ENCODE data around the gene COLGALT1. TPM values are rescaled to one million over a fixed set of nuclear protein-coding genes. Genes with fewer than 3 reads are reported as not detected.

COLGALT1 gene
- total RNA-seq, 2 experiments from 2014 or later: 49.6 to 68.6 TPM

- no peaks in the 10 kb centered on the region for H3K9me2 ChIP-seq (ENCODE audit: insufficient read depth, low read length)
- DNase-seq (ENCODE audit: low spot score): peak; percentile 97
- H3K4me3 ChIP-seq (ENCODE audit: low read depth, low read length, poor library complexity, severe bottlenecking): peak overlapping the region; percentile 46
- peak overlapping the region; percentile 9; the same call in 1 of the 2 replicates for H2AFZ ChIP-seq (ENCODE audit: low read length)
- H3K9me3 ChIP-seq (ENCODE audit: low read length): peaks cover 5% of the 10 kb centered on the region; the same call in 1 of the 2 replicates
- H4K20me1 ChIP-seq (ENCODE audit: insufficient read depth, low read length): no peaks in the 10 kb centered on the region
- H3K79me2 ChIP-seq (ENCODE audit: insufficient read depth, low read depth, low read length): peaks cover 29% of the 10 kb centered on the region
- intact Hi-C loops (cut with micrococcal nuclease; ENCODE audit: unreplicated experiment): loop anchor here (1.0 to 10.0 kb wide), 5 partner anchors 12 to 1002 kb away; partner anchors contain the start of genes COLGALT1, ELL, FCHO1 and PGLS
- H3K36me3 ChIP-seq (ENCODE audit: insufficient read depth, low read length): peaks cover 19% of the 10 kb centered on the region
- no TSS peak for BruUV-seq (replicated peaks)
- ChIA-PET CTCF (ENCODE audit: unreplicated experiment) (interaction anchor here (1.2 to 1.9 kb wide), 2 partner anchors 9 to 12 kb away, joined by 7 to 8 read pairs; partner anchors contain the start of gene PGLS), POLR2A (interaction anchor here (0.8 to 3.3 kb wide), 3 partner anchors 11 to 83 kb away, joined by 3 to 33 read pairs (median 4); partner anchors contain the start of gene PGLS)
- peaks cover 63% of the 10 kb centered on the region for H3K4me1 ChIP-seq (ENCODE audit: insufficient read depth, low read length, poor library complexity, severe bottlenecking)
- no peak for TF ChIP-seq CTCF (conservative IDR thresholded peaks at IDR 0.05; ENCODE audit: low read length)
- TF ChIP-seq EZH2phosphoT487 (IDR thresholded peaks at IDR 0.05; ENCODE audit: borderline replicate concordance, low read depth, low read length): no peak
- H3K4me2 ChIP-seq (ENCODE audit: low read length): peak overlapping the region; percentile 65
- H3K27ac ChIP-seq (ENCODE audit: low read depth, low read length, poor library complexity, severe bottlenecking): peak overlapping the region; percentile 95
These were observed 32.2 kb upstream of the COLGALT1 start for GRCh38 chr19:17522988-17523872.

- Histone ChIP-seq H2AFZ (ENCODE audit: low read length) (no peak overlapping the region), H3K9me2 (ENCODE audit: insufficient read depth, low read length) (no peaks in the 10 kb centered on the region), H3K4me1 (ENCODE audit: insufficient read depth, low read length, poor library complexity, severe bottlenecking) (peaks cover 77% of the 10 kb centered on the region), H3K79me2 (ENCODE audit: insufficient read depth, low read depth, low read length) (peaks cover 43% of the 10 kb centered on the region), H4K20me1 (ENCODE audit: insufficient read depth, low read length) (no peaks in the 10 kb centered on the region), H3K4me3 (ENCODE audit: low read depth, low read length, poor library complexity, severe bottlenecking) (no peak overlapping the region), H3K4me2 (ENCODE audit: low read length) (no peak overlapping the region; the same call in 1 of the 2 replicates), H3K9me3 (ENCODE audit: low read length) (peaks cover 10% of the 10 kb centered on the region; the same call in 1 of the 2 replicates), H3K36me3 (ENCODE audit: insufficient read depth, low read length) (peaks cover 26% of the 10 kb centered on the region), H3K27ac (ENCODE audit: low read depth, low read length, poor library complexity, severe bottlenecking) (peak overlapping the region; percentile 95)
- DNase-seq (ENCODE audit: low spot score): no peak
- intact Hi-C loops (cut with micrococcal nuclease; ENCODE audit: unreplicated experiment): loop anchor here (10.0 kb wide), 2 partner anchors 230 to 1000 kb away; partner anchors contain the start of genes ELL and FCHO1
- ChIA-PET CTCF (ENCODE audit: unreplicated experiment) (no interaction called here), POLR2A (interaction anchor here (0.7 to 3.3 kb wide), 3 partner anchors 10 to 29 kb away, joined by 3 to 33 read pairs (median 3); partner anchors contain the start of gene PGLS)
- TF ChIP-seq CTCF (conservative IDR thresholded peaks at IDR 0.05; ENCODE audit: low read length) (no peak), EZH2phosphoT487 (IDR thresholded peaks at IDR 0.05; ENCODE audit: borderline replicate concordance, low read depth, low read length) (no peak)
- BruUV-seq (replicated peaks): no TSS peak
These were observed 30.8 kb upstream of the COLGALT1 start for GRCh38 chr19:17524651-17525050.

Data from OCI-LY7 (cell line).